SH-SY5Y (cell line): ENCODE results near the gene RANBP3L.

Experiments
- GATA2 ChIP-seq: IDR thresholded peaks from 2 replicates; pipeline ENCODE4 v1.6.1; 2011; ENCODE audit warnings: mild to moderate bottlenecking, low read depth, low read length
- GATA3 ChIP-seq: IDR thresholded peaks from 2 replicates; pipeline ENCODE4 v1.6.1; 2011; ENCODE audit warnings: low read depth, mild to moderate bottlenecking, low read length, moderate library complexity

GRCh38 chr5:36323926-36324781 is 22.5 kb upstream of the RANBP3L start:
- TF ChIP-seq GATA2, result no peak
- TF ChIP-seq GATA3, result no peak
